ENCODE results near the gene ZNF195. TPM values are rescaled to one million over a fixed set of nuclear protein-coding genes. Genes with fewer than 3 reads are reported as not detected.
A peak's percentile ranks its signal among the peaks of the same experiment; 100 is the strongest.

ZNF195 gene
- total and polyA plus RNA-seq, 10 donors = 15.3 to 39.8 (median 28.3) TPM

DNA sequence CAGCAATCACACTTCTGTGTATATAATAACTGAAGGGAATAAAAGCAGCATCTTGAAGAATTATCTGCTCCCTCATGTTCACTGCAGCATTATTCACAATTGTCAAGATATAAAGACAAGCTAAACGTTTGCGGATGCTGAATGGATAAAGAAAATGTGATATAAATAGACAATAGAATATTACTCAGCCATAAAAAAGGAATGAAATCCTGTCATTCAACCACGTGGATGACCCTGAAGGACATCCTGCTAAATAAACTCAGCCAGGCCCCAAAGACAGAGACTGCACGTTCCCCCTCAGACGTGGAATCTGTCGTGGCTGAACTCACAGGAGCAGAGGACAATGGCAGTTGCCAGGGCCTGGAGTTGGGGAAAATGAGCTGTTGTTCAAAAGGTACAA is 9.6 kb downstream of the ZNF195 start:
- peaks cover 5 to 85% (median 49%) of the 10 kb centered on the region in 8 donors for H3K9me3 ChIP-seq
- no peak for TF ChIP-seq POLR2AphosphoS5 (IDR thresholded peaks at IDR 0.05)
- TF ChIP-seq, protein P1, sequence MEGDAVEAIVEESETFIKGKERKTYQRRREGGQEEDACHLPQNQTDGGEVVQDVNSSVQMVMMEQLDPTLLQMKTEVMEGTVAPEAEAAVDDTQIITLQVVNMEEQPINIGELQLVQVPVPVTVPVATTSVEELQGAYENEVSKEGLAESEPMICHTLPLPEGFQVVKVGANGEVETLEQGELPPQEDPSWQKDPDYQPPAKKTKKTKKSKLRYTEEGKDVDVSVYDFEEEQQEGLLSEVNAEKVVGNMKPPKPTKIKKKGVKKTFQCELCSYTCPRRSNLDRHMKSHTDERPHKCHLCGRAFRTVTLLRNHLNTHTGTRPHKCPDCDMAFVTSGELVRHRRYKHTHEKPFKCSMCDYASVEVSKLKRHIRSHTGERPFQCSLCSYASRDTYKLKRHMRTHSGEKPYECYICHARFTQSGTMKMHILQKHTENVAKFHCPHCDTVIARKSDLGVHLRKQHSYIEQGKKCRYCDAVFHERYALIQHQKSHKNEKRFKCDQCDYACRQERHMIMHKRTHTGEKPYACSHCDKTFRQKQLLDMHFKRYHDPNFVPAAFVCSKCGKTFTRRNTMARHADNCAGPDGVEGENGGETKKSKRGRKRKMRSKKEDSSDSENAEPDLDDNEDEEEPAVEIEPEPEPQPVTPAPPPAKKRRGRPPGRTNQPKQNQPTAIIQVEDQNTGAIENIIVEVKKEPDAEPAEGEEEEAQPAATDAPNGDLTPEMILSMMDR (IDR thresholded peaks at IDR 0.05 in 8 of 11, conservative IDR thresholded peaks at IDR 0.05 in 3 of 11) = no peak
- no peak for TF ChIP-seq POLR2A (IDR thresholded peaks at IDR 0.05)
- H3K36me3 ChIP-seq = peaks cover 16 to 100% (median 85%) of the 10 kb centered on the region in 6 donors
- H3K27me3 ChIP-seq (replicated peaks in 1 of 7) = no peaks in the 10 kb centered on the region
- peaks cover 0 to 22% (median 7%) of the 10 kb centered on the region in 6 donors for H3K4me1 ChIP-seq
- no peak overlapping the region for H3K27ac ChIP-seq
- intact Hi-C loops (cut with DNase I; ENCODE audit: low total_unique reads) = no loop called here
- WGBS, 5 donors = 80 to 97% (median 96%) methylated on average over 6 of the region's 6 CpGs
- H3K4me3 ChIP-seq = no peak overlapping the region
- DNase-seq = no peak

DNA sequence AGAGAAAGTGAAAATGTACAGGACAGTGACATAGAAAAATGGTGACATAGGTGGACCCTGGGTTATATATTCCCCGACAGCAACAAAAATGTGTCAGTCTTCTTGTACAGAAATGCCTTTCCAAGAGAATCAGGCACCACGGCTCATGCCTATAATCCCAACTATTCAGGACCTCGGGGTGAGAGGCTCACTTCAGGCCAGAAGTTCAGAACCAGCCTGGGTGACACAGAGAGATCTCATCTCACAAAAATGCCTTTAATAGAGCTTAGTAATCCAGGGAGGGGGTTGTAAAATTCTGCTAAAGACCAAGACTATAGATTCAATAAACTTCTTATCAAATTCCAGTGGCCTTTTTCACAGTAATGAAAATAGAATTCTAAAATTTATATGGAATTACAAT is 10.7 kb downstream of the ZNF195 start:
- WGBS, 5 donors = 89 to 100% (median 98%) methylated on average over 3 of the region's 3 CpGs
- Histone ChIP-seq H3K9me3 (peaks cover 8 to 97% (median 61%) of the 10 kb centered on the region in 8 donors), H3K36me3 (peaks cover 16 to 100% (median 93%) of the 10 kb centered on the region in 6 donors), H3K4me1 (peaks cover 0 to 11% (median 3%) of the 10 kb centered on the region in 6 donors), H3K4me3 (no peak overlapping the region), H3K27ac (no peak overlapping the region), H3K27me3 (replicated peaks in 1 of 7) (no peaks in the 10 kb centered on the region)
- no peak for DNase-seq
- intact Hi-C loops (cut with DNase I; ENCODE audit: low total_unique reads) = no loop called here
- TF ChIP-seq, protein P1 (IDR thresholded peaks at IDR 0.05 in 8 of 11, conservative IDR thresholded peaks at IDR 0.05 in 3 of 11) = no peak
- TF ChIP-seq POLR2A (IDR thresholded peaks at IDR 0.05) (no peak), POLR2AphosphoS5 (IDR thresholded peaks at IDR 0.05) (no peak)

DNA sequence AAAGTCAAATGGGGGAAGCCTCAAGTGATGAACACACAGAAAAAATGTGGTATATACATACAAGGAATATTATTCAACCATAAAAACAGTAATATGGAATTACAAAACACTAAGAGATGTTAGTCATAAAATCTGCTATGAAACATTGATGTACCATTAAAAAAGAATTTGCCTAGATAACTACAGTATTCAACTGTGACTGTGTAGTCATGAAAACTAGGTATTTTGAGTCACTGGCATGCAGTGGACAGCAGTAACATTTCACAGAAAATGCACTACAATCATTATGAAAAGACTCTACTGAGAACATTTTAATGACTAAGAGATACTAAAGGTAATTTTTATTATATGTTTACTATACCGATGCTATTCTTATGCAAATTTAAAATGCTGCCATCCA is 11.7 kb downstream of the ZNF195 start:
- Histone ChIP-seq H3K27me3 (replicated peaks in 1 of 7) (no peaks in the 10 kb centered on the region), H3K4me3 (no peak overlapping the region), H3K36me3 (peaks cover 23 to 100% (median 98%) of the 10 kb centered on the region in 6 donors), H3K9me3 (peaks cover 8 to 98% (median 70%) of the 10 kb centered on the region in 8 donors), H3K27ac (no peak overlapping the region), H3K4me1 (peaks cover 0 to 9% (median under 1%) of the 10 kb centered on the region in 6 donors)
- no peak for TF ChIP-seq POLR2A (IDR thresholded peaks at IDR 0.05)
- TF ChIP-seq, protein P1 (IDR thresholded peaks at IDR 0.05 in 8 of 11, conservative IDR thresholded peaks at IDR 0.05 in 3 of 11) = no peak
- TF ChIP-seq POLR2AphosphoS5 (IDR thresholded peaks at IDR 0.05) = no peak
- 95 to 100% (median 98%) methylated on average over 1 of the region's 1 CpG for WGBS, 5 donors
- intact Hi-C loops (cut with DNase I; ENCODE audit: low total_unique reads) = no loop called here
- DNase-seq = no peak

DNA sequence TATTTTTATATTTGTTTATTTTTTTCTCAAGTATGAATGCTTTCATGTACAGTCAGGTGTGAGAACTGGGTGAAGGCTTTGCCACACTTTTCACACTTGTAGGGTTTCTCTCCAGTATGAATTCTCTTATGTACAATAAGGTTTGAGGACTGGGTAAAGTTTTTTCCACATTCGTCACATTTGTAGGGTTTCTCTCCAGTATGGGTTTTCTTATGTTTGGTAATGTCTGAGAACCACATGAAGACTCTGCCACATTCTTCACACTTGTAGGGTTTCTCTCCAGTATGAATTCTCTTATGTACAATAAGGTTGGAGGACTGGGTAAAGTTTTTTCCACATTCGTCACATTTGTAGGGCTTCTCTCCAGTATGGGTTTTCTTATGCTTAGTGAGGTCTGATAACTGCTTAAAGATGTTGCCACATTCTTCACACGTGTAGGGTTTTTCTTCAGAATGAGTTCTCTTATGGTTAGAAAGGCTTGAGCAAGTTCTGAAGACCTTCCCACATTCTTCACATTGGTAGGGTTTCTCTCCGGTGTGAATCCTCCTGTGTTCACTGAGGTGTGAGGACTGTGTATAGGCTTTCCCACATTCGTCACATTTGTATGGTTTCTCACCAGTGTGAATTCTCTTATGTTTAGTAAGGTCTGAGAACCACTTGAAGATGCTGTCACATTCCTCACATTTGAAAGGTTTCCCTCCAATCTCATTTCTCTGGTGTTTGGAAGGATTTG is 19.7 kb downstream of the ZNF195 start:
- intact Hi-C loops (cut with DNase I; ENCODE audit: low total_unique reads) = no loop called here
- H3K27ac ChIP-seq = no peak overlapping the region
- TF ChIP-seq POLR2AphosphoS5 (IDR thresholded peaks at IDR 0.05) = no peak
- TF ChIP-seq, protein P1 (IDR thresholded peaks at IDR 0.05 in 8 of 11, conservative IDR thresholded peaks at IDR 0.05 in 3 of 11) = no peak
- TF ChIP-seq POLR2A (IDR thresholded peaks at IDR 0.05) = no peak
- 96 to 100% (median 98%) methylated on average over 5 of the region's 5 CpGs for WGBS, 5 donors
- DNase-seq = no peak
- peaks cover 37 to 75% (median 55%) of the 10 kb centered on the region in 6 donors for H3K36me3 ChIP-seq
- no peaks in the 10 kb centered on the region for H3K4me1 ChIP-seq
- H3K27me3 ChIP-seq (replicated peaks in 1 of 7) = no peaks in the 10 kb centered on the region
- peak overlapping the region in 1 of 8 donors; percentile 5 for H3K4me3 ChIP-seq
- peaks cover 35 to 100% (median 99%) of the 10 kb centered on the region in 8 donors for H3K9me3 ChIP-seq
